Measurements from ENCODE around the gene KCNH6.

Gene KCNH6

DNA sequence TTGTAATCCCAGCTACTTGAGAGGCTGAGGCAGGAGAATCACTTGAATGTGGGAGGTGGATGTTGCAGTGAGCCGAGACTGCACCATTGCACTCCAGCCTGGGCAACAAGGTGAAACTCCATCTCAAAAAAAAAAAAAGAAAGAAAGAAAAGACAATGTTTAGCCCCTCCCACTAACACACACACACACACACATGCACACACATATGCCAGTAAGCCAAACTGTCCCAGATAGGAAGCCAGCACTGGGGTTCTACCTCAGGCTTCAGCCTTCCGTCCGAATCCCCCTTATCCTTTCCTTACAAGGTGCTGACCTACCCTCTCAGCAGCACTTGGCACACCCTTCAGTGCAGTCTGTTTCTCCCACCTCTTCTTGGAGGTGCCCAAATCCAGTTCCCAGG is 8.7 kb upstream of the KCNH6 start:
- DNase-seq, result no peak

DNA sequence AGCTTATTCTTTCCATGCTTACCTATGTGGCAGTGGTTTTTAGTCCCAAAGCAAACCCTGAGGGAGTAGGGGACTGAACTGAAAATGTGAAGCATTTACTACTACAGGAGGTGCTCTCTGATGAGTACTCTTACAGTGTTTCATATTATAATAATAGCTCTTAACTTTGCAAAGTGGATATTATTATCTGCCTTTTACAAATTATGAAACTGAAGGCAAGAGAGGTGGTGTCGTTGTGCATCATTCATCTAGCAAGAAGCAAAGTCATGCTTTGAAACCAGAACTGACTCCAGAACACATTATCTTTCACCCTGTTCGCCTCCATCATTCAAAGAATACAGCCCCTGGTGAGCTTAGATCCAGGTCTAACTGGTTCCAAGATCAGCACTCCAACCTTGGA is 8.2 kb upstream of the KCNH6 start:
- DNase-seq, result no peak

DNA sequence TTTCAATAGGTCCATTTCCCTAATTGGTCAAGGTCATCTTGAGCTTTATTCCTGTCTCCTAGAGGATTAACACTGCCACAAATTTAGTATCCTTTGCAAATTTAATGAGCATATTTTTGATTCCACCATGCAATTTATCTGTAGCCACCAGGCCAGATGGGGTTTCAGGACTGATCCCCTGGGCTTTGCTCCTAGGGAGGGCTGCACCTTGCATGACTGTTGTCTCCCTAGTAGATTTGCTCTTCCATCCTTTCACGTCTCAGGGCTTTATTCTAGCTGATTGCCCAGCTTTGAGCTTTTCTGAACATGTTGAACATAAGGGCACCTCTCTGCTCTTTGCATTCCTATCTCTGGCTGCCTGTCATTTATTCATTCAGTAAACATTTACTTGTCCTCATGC is 7.7 kb upstream of the KCNH6 start:
- DNase-seq, result no peak

DNA sequence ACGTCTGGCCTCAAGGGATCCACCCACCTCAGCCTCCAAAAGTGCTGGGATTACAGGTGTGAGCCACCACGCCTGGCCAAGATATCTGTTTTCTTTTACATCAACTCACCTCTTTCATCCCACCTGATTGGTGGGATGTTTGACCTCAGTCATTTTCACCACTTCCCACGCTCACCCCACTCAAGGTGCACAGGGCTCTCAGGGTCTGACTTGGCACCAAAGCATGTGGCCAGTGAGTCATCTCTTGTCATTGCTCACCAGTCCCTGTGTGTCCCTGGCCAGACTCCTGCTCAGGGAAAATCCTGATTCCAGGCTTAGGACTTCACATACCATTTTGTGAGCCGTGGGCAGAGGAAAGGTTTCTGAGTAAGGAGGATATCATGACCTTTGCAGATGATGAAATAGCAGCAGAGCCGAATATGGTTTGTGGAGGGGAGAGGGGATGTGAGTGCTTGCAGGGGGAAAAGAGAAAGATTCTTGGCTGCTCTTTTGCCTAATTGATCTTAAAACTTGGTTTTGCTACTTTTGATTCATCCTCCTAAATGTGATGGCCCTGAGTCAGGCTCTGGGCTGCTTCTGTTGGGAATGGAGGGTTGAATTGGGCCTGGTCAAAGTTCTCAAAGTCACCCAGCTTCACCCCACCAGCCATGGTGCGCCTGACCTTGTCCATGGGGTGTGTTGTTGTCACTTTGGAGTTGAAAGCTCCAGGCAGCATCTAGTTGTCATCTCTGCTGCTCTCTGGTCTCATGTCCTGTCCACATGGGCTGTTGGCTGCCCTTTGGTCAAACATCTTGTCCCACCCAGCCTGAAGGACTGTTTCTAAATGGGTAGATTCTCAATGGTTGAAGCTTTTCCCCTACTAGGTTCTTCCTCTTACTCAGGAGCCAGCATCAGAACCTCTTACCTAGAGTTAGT is 6.0 kb upstream of the KCNH6 start:
- DNase-seq, result no peak

DNA sequence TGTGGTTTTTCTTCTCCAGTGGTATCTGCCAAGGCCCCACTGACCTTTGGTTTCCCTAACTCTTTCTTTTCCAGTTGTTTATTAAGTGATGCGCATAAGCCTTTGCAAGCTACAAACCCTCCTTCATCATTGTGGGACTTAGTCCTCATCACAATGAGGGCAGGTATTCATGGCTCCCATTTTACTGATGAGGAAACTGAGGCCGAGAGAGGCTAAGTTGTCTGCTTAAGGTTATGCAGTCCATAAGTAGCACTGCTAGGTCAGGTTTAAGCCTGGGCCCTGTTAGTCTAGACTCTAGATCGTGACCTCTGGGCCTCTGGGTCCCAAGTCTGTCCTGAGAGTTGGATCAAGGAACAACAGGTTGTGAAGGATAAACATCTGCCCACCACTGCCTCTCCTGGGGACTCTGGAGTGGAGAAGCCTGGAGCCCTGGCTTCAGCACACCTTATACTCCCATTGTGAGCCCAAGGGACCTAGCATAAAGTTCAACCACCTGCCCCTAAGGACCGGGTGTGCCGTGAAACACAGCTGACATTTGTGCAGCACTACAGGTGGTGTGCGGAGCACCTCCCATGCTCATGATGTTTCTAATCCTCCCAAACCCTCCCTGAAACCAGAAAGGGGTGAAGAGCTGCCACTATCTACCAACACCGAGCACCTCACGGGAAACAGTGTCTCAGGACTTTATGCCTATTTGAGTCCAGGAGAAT is 5.2 kb upstream of the KCNH6 start:
- no peak for DNase-seq

DNA sequence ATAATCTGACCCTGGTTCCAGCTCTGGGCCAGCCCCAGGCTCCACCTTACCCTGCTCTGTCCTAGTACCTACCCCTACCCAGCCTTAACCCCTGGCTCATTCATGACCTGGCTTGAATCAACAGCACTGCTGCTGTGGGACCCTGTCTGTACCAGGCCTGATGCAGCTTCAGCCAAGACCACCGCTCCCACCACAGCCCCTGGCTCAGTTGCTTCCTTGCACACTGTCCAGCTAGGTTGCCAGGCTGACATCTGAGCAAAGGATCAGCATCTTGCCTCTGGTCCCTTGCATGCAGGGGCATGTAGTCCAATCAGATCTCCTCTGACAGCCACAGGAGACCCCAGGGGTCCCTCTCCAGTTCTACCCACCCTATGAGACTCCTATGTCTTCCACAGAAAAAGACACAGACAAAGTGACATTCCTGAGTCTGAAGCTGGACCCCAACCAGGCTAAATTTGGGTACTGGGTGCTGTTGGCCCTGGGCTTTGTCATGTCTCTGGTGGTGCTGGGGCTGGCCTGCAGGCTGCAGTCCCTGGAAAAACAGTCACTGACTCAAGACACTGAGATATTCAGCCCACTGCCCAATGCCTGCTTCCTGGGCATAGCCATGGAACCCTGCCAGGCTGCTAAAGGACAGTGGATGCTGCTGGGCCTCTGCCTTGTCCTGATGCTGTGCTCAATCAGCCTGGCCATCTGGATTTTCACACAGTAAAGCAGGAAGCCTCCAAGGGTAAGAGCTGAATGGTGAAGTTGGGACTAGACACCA is 3.9 kb upstream of the KCNH6 start:
- DNase-seq, result no peak

DNA sequence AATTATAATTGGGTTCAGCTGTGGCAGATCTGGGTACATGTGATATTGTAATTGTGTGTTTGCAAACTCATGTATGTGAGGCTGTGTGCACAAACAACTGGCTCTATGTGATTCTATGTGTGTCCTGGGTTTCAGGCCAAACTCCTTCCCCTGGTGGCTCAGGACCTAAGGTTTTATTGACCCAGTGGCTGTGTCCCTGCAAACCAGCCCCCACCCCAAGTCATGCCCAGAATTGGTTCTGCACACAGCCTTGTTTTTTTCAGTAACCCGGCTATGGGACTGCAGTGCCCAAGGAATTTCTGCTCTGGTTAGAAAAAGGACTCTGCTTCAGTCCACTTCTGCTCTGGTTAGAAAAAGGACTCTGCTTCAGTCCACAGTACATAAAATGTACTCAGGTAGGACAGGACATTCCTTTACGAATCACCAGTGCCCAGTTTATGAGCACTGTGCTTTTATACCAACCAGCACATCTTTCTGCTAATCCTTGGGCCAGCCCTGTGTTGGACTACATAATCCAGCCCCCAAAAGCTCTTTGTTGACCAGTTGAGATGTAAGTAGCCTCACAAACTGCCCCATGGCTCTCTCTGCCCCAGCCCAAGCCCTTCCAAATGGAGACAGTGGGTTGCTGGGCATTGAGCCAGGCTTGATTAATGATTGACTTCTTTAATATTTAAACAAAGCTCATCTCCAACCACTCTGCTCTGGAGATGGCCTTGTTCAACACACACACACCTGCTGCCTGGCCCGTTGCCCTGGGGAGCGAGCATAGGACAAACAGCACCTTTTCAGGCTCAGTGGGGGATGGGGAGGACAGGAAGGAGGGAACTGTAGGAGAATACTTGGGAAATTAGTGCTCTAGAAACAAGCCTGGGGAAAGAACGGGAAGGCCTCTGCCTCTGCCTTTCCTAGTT is 2.9 kb upstream of the KCNH6 start:
- no peak for DNase-seq

DNA sequence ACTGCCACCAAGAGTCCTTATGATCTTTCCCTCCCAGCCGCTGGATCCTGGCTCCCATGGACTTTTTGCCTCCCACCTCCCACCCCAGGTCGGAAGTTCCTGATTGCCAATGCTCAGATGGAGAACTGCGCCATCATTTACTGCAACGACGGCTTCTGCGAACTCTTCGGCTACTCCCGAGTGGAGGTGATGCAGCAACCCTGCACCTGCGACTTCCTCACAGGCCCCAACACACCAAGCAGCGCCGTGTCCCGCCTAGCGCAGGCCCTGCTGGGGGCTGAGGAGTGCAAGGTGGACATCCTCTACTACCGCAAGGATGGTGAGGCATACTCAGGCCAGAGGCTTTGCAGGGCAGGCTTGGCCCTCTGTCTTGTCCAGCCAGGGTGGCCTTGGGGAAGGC is 893 bp downstream of the KCNH6 start:
- no peak for DNase-seq

DNA sequence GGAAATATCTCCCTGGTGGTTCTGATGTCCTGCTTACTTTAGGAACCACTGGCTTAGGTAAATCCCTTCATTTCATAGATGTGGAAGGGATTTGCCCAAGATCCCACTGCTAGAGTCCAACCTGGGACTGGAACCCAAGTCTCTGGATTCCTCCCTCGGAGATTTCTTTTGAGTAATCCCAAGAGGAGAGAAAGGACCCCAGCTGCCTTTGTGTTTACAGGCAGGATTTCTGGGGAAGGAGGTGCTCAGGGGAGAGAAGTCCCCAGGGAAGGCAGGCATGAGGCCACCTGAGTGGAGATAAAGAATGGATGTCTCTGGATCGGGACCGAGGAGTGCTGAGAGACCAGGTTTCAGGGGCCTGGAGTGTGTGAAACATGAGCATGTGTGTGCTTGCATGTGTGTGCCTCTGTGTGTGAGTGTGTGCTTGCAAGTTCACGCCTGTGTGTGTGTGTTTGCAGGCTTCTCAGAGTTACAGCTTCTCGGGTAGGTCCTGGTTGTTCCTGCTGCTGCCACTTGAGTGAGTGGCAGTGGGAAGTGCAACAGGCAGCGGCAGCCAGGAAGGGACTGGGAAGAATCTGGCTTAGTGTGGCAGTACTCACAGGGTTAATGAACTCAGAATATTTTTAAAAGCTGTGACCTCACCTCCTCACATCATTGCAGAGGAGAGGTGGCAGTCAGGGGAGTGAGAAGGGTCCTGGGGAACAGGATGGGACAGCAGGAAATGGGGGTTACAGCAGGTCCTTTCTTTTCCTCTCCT is 2.2 kb downstream of the KCNH6 start:
- DNase-seq, result no peak

DNA sequence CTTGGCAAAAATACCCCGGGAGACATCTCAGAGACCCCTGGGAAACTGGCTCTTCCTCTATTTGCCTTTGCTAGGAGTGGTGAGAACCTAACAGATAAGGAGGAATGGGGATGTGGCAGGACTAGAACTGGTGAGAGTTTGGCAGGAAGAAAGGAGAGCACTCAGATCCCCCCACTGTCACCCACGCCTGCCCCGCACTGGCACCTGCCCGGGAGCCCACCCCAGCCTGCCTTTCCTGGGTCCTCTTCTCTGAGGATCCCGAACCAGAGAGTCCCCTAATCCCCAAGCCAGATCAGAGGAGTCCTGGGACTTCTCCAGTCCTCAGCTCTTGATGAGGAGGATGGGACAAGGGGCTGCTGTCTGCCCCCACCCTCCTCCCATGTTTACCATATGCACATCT is 3.7 kb downstream of the KCNH6 start:
- no peak for DNase-seq

DNA sequence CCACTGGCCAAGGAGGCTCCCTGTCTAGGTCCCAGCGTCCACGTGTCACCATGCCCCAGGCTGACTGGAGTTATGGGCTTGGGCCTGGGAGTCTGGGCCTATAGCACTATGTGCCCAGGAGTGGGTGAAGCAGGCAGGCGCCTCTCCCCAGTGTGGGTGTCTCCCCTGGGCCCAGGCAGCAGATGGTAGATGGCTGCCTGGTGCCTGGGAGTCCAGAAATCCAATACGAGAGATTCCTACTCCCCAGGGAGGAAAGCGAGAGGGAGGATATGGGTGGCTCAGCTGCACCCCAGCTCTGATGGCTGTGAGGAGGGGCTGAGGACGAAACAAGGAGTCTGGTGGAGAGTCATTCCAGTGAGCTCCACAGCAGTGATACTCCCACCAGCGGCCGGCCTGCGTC is 5.0 kb downstream of the KCNH6 start:
- DNase-seq, result no peak

DNA sequence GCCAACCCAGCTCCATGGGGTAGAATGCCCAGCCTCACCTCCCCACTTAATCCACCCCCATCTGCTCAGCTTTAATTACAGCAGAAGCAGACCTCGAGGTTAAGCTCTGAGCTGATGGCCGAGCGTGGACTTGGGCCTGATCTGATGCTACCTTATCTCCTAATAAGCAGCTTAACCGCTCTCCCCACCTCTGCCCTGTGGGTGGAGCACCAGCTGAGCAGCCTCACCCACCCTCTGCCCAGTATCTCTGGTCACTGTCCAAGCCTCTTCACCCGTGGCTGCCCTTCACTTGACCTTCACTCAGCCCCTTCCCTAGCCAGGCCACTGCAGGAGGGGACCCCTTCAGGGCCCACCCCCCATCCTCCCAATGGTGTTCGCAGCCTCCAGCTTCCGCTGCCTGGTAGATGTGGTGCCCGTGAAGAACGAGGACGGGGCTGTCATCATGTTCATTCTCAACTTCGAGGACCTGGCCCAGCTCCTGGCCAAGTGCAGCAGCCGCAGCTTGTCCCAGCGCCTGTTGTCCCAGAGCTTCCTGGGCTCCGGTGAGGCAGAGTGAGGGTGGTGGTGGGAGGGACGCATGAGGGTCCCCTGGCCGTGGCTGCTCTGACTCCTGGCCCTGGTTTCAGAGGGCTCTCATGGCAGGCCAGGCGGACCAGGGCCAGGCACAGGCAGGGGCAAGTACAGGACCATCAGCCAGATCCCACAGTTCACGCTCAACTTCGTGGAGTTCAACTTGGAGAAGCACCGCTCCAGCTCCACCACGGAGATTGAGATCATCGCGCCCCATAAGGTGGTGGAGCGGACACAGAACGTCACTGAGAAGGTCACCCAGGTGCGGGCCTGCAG is 6.8 kb downstream of the KCNH6 start:
- DNase-seq, result no peak

DNA sequence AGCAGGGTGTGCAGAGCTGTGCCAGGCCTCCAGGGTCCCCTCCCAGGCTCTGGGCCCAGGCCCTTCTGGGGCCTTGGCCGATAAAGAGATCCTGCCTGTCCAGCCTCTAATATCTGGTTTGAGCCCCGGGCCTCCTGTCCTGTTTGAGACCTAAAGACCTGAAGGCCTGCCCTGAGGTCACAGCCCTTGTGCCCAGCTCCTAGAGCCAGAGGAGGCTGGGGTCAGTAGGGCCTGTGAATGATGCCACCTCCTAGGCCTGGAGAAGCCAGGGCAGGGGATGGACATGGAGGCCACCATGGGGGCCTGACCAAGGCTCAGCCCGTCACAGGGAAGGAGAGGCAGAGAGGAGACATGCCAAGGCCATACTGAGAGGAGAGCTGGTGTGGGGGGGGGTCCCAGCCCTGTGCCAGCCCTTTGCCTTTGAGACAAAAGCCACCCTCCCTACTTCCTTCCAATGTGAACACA is 7.4 kb downstream of the KCNH6 start:
- DNase-seq, result no peak

DNA sequence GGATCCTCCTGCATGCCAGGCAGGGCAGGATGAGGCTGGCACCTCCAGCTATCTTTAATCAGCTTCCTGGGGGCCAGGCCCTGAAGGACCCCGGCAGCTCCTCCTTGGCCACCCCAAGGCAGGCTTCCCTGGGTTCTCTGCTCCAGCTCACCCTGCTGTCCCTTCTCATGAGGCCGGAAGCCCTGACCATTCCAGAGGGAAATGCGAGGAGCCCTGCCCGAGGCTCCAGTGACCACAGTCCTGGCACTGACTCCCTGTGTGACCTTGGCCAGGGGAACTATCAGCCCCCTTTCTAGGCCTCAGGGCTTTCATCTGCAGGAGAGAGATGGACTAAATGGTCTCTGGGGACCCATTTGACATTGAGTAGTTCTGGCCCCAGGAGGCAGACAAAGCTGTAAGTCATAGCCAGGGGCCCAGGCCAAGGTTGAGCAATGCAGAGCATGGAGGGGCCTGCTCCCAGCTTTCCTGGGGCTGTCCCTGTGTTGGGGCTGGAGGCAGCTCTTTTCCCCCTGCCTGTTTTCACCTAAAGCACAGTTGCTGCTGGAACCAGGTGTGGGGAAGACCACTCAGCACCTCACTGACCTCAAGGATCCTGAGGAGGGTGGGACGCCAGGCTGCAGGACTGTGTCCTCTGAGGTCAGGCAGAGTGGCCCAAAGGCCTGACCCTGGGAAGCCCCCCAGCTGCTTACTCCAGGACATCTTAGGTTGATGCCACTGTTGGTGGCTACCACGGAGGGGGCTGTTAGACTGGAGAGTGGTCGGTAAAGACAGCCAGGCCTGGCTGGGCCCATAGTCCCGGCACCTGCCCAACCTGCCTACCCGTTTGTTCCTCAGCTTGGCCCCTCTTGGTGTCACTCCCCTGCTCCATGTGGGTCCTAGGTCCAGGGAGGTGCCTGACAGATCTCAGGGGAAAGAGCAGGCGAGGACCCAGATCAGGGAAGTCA is 8.1 kb downstream of the KCNH6 start:
- no peak for DNase-seq

DNA sequence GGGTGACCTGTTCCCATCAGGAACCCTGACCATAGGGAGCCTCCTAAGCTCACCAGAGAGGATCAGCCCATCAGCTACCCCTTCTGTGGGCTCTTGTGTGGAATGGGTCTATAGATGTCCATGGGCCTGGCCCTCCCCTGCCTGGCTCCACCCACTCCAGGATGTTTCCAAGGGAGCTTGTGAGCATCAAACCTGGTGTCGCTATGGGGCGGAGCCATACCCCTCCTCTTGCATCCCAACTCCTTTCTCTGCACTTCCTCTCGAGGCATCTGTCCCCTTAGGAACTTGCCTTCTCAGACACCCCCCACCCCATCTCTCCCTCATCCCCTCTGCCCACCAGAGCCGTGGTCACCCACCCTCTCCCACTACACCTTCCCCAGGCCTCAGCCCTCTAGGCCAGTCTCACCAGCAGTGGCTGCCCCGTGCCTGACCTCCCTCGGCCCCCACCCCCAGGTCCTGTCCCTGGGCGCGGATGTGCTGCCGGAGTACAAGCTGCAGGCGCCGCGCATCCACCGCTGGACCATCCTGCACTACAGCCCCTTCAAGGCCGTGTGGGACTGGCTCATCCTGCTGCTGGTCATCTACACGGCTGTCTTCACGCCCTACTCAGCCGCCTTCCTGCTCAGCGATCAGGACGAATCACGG is 10.4 kb downstream of the KCNH6 start:
- no peak for DNase-seq

DNA sequence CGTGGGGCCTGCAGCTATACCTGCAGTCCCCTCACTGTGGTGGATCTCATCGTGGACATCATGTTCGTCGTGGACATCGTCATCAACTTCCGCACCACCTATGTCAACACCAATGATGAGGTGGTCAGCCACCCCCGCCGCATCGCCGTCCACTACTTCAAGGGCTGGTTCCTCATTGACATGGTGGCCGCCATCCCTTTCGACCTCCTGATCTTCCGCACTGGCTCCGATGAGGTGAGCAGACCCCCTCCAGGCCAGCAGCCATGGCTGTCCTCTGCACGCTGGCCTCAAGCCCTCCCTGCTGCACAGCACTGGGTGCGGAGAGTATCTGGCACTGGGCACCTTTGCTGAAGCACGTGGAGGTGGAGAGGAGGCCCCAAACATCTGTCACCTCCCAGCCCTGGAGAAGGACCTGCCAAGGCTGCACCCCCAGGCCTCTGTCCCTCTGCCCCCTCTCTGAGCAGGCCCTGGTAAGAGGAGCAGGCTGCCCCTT is 11.0 kb downstream of the KCNH6 start:
- DNase-seq, result no peak

DNA sequence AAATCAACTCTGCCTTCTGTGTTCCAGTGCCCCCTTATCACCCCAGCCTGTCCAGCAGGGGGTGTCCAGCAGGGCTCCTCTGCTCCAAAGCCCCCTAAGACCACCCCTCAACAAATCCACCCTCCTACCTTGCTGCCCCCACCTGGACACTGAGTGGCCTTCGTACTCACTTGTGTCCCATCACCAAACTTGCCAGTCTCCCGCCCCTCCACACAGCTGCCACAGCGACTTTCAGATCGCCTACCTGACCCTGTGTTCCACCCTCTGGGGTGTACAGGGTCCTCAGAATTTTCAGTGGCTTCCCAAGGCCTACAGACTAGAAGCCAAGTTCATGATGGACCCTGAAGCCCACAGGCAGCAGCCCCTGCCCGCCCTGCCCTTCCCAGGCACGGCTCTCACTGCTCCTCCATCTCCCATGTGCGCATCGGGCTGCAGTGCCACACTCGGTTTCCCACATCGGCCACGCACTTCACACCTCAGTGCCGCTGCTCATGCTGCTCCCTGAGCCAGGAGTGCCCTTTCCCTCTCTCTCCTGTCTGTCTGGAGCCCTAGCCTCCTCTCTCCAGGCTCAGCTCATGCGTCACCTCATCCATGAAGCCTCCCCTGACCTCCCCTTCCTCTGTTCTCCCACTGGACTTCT is 11.8 kb downstream of the KCNH6 start:
- no peak for DNase-seq

DNA sequence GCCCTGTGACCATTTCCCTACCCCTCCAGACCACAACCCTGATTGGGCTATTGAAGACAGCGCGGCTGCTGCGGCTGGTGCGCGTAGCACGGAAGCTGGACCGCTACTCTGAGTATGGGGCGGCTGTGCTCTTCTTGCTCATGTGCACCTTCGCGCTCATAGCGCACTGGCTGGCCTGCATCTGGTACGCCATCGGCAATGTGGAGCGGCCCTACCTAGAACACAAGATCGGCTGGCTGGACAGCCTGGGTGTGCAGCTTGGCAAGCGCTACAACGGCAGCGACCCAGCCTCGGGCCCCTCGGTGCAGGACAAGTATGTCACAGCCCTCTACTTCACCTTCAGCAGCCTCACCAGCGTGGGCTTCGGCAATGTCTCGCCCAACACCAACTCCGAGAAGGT is 12.5 kb downstream of the KCNH6 start:
- DNase-seq, result no peak

Data from activated CD8-positive, alpha-beta memory T cell treated with anti-CD3 and anti-CD28 coated beads, Interleukin-2, amount 50 U/mL, for 4 hours (primary cell).